T-helper 2 cell (primary cell): ENCODE measurements around the gene CXXC4.
A peak's percentile ranks its signal among the peaks of the same experiment; 100 is the strongest.

Source experiments
- DNase-seq, 5 experiments: peaks; one replicate each; pipeline versions ENCODE4 v3.0.0 to v3.0.0-alpha.2; 2012 to 2022
- total RNA-seq, 2 donors: gene quantifications; one replicate each; lab custom pipeline; 2026; lab: John Stamatoyannopoulos, UW

The CXXC4 gene
- total RNA-seq = 0 reads per million in 2 donors

DNA sequence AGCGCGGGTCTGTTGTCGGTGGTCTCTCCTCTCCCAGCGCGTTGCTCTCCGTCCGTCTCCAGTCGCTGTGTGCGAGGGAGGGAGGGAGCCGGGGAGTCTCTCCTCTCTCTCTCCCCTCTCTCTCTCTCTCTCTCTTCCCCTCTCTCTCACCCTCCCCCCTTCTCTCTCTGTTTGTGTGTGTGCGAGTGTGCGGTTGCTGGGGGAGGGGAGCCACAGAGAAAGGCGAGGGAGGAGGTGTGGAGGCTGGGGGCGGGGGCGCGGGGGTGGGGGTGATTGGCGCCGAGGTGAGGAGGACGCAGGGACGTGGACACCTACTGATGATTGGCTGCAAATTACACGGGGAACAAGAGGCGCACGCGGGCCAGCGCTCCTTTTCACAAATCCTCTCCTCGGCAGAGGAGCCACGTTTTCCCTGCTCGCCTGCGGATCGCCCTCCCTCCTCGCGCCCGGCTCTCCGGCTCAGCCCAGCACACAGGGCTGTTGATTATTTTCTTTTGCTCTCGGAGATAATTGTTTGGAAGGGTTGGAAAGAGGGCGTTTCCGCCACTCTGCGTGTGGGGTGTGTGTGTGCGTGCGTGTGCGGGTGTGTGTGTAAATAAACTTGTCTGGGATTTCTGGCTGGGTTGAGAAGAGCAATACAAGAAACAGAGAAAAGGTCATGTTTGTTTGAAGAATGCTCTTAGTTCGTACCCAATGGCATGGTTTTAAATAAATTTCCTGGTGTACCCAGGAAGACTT lies at the start of gene CXXC4:
Gene CXXC4, minus strand, starts transcription at position 73 of the 738 bp plus-strand sequence. CDS start 3,092 bp downstream, outside the sequence.
- peak in 2 of 5 experiments; percentile 48 to 64 for DNase-seq

DNA sequence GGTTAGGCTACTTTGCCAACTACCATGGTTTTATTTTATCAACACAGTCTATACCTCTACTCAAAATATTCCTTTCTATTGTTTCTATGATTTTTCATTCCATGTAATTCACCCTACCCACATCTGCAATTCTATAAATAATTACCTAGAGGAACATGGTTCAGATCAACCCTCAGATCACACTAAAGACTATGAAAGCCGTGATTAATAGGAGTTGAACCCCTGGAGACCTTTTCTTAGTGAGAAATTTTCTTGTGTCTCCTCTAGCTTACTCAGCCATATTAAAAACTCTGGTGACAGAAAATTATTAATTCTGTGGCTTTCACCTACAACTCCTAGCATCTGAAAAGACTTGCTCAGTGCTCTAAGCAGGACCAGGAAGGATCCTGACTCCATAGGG lies 38.5 kb upstream of the CXXC4 start:
- no peak for DNase-seq

GRCh38 chr4:104532677-104533076 lies 38.0 kb upstream of the CXXC4 start:
- DNase-seq = no peak

DNA sequence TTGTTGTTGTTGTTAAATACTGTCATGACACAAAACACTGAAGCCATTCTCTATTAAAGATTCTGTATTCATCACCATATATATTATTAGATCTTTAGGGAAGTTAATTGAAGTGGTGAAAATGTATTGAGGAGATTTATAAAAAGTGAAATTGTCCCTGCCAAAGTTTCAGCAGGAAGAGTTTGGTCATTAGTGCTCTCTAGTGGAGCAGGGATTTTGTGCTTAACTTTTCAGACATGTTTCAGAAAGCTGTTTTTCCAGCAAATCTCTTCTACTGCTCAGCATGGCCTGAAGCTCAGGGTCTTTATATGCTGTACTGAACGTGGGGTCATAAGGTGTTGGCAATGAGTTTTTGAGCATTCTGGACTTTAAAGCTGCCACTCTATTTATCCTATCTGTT lies 36.7 kb upstream of the CXXC4 start:
- no peak for DNase-seq

GRCh38 chr4:104530426-104530825 lies 35.7 kb upstream of the CXXC4 start:
- DNase-seq = no peak

DNA sequence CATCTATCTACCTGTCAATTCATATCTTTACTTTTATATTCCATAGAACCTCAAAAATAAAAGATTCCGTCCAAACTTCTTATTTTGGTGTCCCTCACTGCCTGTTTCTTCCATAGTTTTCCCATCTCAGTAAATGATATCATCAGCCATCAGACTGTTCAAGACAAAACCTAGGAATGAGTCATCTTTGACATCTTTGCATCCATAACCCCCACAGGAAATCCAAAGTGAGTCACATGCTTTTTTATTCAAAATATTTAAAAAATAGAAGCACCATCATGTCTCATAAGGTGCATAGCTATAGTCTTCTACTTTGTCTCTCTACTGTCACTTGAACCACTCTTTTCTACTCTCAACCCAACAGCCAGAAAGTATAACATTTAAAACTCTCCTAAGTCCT lies 29.9 kb upstream of the CXXC4 start:
- DNase-seq = no peak

DNA sequence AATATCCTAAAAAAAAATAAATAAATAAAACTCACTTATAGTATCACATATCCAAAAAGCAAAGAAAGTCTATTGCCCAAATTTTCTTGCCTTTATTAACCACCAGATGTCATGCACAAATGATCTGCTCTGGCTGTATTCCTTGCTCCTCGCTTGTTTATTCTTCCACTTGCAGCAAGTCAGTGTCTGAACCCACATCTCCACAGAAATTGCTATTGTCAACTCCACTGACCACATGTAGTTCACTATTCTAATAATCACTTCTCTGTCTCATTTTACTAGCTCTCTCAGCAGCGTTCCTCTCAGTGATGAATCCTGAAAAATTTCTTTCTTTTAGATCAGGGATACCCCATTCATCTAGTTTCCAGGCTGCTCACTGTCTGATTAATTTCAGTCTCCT lies 29.3 kb upstream of the CXXC4 start:
- no peak for DNase-seq

DNA sequence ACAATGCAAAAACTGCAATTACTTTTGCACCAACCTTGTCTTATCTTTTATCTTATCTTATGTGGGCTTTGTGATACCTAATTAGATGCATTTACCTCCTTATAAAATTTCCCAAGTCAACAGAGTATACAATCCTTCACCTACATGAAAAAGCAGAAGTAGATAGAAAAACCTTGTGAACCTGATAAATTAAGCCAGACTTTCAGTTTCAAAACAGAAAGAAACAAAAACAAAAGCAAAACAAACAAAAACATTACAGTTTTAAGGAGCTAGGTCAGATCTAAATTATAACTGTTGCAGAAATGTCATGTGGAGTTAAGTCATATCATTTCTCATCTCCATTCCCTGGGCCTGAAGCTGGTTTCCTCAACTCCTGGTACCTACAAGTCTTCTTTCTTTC lies 24.9 kb upstream of the CXXC4 start:
- no peak for DNase-seq

- no peak for DNase-seq
Observed at GRCh38 chr4:104516884-104517283, 22.2 kb upstream of the CXXC4 start.

GRCh38 chr4:104508224-104508623 lies 13.5 kb upstream of the CXXC4 start:
- no peak for DNase-seq

DNA sequence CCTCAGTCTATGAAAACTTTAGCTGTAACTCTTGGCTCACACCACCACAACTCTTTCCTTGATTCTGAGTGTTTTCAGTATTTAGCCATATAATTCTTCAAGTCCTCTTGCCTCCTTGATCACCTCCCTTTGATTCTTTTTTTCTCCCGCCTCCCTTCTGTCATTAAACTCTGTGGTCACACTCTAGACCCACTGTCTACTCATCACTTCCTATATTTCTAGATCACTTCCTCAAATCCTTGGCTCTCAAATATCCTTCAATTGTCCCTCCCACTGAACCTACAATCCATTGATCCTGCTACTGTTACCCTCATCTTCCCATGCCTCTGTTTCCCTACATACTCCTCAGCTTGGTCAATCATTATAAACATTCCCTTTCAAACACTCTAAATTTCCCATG lies 12.4 kb upstream of the CXXC4 start:
- no peak for DNase-seq

DNA sequence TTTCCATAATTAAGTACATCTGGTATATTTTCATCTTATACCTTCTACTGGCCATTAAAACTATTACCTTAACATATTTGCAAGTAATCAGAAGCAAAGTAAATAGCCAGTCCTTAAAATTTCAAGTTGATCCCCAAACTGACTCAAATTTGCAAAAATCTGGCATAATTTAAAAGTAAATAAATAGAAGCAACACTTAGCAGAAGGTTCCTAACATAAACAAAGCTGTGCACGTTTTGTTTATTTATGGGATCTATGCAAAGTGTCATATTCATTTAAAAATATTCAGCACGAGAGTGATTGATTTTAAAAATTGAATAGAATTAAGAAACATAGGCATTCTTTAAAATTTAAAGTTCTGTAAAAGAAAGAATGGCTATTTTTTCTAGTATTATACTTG lies 9.8 kb upstream of the CXXC4 start:
- no peak for DNase-seq

DNA sequence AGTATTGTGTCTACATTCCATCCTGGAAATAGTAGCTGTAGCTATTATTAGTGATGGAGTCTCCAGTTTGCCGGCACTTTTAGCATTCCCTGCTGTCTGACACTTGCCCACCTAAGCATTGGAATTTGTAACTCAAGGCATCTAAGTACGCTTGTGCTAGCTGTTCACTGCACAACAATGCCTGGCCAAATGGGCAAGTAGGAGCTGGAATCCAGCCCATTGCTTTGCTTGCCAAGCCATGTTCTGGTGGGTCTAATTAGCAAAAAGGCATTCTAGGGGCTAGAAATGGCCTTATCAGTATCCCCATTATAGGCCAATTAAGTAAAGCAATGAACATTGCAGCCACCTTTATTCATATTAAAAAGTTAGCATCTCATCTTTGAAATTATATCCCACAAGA lies 7.8 kb upstream of the CXXC4 start:
- no peak for DNase-seq

DNA sequence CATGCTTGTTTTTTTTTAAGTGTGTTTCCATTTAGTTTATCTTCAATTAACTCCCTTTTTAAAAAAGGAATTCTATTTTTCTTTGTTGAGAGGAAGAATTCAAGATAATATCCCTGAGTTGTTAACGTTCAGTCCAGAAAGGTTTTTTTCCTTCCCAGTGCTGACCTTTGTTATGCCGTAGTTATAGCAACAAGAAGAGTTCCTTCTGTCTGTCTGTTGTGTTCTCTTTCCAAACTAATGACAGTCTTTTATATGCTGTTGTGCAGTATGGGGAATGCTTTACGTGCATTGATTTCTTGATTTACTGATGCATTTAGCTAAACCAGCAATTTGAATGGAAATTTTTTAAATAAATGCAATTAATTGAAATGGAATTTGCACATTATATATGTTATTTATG lies 6.6 kb upstream of the CXXC4 start:
- no peak for DNase-seq

DNA sequence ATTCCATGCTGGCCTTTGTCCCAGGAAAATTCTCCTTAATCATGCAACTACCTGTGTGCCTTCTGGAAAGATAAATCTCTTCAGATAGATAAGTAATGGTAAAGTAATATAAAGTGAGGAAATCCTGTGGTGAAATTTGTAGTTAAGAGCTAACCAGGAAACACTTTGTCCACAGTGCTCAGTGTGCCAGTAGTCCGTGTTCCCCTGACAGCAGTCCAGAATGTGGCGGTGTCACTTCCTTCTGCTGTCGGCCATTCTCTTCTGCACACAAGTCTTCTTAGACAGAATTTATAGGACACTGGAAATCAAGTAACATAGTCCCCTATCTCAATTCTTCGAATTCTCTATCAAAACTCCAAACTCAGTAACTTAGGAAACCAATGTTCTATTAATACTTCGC lies 5.7 kb upstream of the CXXC4 start:
- no peak for DNase-seq

- no peak for DNase-seq
Observed at GRCh38 chr4:104494185-104494584, 509 bp downstream of the CXXC4 start.

- DNase-seq = no peak
Observed at GRCh38 chr4:104493081-104493831, 1.4 kb downstream of the CXXC4 start.

GRCh38 chr4:104492183-104492771 lies 2.4 kb downstream of the CXXC4 start:
- DNase-seq = no peak

GRCh38 chr4:104491481-104492182 lies 3.1 kb downstream of the CXXC4 start:
- peak in 2 of 5 experiments; percentile 9 to 61 for DNase-seq

DNA sequence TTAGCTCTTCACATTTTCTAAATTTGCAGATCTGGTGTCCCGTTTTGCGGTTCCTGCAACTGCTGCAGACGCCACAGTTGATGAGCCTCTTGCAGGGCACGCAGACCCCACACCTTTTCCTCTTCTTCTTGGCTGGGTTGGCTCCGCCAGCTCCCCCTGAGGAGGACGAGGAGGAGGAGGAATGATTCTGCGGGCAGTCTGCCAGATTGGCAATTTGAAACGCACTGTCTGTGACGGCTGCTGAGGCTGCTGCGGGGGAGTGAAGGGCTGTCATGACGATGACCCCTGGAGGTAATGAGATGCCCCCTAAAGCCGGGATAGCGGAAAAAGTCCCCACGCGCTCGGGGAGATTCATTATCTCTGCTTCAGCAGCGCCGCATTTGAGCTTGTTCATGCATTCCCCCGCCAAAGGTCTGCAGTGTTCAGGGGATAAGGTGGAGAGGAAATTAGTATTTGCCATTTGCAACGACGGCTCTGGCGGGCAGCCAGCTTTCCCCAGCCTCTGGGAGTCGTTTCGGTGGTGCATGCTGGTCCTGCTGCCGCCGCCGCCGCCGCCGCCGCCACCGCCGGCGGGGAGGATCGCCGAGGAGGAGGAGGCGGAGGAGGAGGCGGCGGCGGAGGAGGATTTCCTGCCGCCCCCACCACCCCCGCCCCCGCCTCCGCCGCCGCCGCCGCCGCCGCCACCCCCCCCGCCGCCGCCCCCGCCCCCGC lies 3.8 kb downstream of the CXXC4 start:
- DNase-seq = peak; percentile 7 to 67 (median 20)

DNA sequence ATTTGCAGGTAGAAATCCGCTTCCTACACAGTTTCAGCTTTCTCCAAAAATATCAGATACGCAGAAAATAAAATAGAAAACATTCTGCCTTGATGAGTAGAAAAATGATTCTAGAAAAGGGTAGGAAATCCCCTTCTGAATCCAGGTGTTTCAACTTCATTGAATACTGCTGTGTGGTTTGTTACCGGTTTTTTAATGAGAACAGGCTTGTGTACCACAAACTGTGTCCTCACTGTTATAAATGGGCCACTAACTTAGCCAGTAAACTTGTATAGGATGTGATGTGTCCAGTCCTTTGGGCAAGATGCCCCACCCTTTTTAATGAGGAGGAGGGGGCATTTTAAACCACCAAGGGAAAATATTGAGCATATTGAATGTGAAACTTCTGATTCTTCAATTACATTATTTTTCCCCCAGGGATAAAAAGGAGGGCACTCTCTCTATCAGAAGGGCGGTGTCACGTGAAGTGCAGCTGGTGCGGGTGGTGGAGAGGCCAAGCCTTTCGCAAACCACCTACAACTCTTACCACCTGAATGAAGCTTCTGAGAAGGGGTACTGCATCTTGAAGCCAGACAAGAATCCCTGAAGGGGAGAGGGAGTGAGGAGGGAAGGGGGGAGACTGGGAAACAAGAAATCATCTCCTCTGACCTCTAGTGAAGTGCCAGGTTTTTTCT lies 4.5 kb downstream of the CXXC4 start:
- peak in 1 of 5 experiments; percentile 5 for DNase-seq

DNA sequence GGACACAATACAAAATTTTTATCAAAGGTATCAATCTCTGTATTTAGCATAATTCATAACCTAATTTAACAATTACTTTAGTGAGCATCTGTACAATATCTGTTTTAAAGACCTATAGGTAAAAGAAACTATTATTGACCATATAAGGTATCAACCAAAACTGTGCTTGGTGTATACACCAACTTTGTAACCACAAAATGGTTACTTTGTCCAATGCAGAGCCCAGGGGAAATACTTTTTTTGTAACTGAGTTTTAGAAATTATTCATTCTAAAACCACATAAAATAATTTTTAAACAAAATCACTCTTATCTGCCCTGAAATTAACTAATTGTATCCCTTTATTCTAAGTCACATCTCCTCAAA lies 5.0 kb downstream of the CXXC4 start:
- DNase-seq = no peak
